Germinal center (tissue), 1 donor: ENCODE data around the gene QKI.
"Not testable (repeated sequence)": the region's sequence is repeated elsewhere in the genome, so short reads cannot be mapped to it uniquely, and the experiment has no call there.

Experiments used
- DNase-seq: peaks from one replicate; pipeline ENCODE4 v3.0.0; 2012; ENCODE audit warnings: mixed read lengths, low spot score

QKI gene

DNA sequence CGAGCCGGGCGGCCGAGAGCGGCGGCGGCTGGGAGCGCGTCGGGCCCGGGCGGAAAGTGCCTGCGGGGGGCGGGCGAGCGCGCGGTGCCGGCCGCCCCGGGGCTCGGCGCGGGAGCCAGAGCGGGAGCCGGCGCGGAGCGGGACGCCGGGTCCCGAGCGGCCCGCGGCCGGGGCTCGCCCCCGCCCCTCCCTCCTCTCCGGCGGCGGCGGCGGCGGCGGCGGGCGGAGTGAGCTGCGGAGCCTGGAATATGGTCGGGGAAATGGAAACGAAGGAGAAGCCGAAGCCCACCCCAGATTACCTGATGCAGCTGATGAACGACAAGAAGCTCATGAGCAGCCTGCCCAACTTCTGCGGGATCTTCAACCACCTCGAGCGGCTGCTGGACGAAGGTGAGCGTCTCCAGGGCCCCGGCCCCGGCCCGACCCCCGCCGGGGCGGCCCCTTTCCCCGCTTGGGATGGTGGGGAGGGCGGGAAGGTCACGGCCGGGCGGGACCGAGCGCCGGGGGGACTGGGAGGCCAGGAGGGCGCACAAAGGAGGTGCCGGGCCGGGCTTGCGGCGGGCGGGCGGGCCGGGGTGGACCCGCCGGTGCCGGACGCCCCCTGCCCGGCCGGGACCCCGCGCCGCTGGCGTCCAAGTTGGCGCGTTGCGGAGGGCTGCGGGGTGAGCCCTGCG, 565 bp downstream of the QKI start:
- DNase-seq: no peak

DNA sequence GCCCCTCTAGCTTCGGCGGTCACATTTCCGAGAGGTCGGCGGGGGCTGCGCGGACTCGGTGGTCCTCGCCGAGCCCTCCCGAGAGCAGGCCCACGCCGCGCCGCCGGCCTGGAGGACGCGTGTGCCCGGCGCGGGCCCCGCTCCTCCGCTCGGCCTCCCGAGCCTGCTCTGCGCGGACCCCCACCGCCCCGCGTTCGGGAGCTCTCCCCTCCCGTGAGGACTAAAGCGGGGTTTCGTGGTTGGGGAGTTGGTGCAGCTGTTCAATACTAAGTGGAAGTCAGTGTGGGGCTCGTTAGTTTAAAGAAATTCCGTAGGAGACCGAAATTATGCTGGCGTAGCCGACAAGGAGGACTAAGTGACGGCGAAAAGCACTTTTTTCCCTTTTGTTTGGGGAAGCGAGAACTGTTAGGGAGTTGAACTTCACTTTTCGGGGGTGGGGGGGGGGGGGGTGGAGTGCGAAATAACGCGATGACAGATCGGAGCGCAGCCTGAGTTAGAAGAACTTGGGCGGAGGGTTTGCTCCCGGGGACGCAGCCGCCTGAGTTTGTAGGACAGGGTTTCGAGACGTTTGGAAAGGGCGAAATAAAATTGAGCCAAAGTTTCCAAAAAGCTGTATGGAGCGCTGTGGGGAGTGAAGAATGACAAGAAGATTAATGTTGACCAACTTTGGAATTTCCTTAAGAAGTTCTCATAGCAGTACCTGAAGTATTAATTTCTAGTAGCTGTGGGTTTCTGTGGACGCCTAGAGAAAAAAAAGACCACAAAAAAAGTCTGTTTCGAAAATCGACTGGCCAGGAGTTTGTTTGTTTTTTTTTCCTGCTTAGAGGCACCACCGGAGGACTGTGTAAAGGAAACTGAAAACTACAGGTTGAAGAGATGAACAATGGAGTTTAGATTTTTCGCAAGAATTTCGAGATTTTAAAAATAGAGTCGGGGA, 1.4 kb downstream of the QKI start:
- DNase-seq: peak; percentile 68

GRCh38 chr6:163416557-163417253, 2.2 kb downstream of the QKI start:
- DNase-seq: peak; percentile 21

GRCh38 chr6:163417595-163417994, 3.1 kb downstream of the QKI start:
- no peak for DNase-seq

- DNase-seq: no peak
Observed at GRCh38 chr6:163418311-163419029, 4.0 kb downstream of the QKI start.

GRCh38 chr6:163419413-163420288, 5.1 kb downstream of the QKI start:
- no peak for DNase-seq

GRCh38 chr6:163420289-163420614, 5.7 kb downstream of the QKI start:
- no peak for DNase-seq

DNA sequence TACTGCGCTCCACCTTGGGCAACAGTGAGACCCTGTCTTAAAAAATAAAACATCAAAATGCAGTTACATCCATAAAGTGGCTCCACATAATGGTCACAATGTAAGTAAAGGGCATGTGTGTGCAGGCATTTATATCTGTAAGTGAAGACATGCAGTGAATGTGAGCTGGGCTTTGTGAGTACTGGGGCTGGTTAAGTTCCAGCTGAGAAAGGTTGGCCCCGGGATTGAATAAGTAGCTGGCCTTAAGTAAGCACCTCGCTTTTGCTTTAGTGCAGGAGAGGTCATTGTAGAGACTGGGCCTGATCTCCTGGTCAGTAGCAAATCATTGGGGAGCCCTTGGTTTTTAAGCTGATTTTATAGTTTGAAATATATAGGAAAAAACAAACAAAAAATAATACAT, 8.0 kb downstream of the QKI start:
- no peak for DNase-seq

DNA sequence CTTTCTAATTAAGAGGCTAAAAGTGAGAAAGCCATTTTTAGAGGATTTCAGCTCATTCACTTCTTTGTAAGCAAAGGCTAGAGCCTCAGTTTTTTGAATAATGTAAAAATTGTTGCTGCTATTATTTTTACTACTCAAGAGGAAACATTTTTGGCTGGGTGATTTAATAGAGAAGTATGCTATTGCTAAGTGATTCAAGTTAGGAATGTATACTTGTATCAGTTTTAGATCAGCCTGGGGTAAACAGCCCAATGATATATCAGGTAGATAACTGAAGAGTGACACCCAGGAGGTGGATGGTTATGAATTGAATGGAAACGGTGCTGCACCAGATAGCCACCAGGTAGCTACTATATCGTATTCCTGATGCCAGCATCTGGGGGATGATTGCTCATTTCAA, 9.2 kb downstream of the QKI start:
- DNase-seq: no peak

- no peak for DNase-seq
Observed at GRCh38 chr6:163427498-163428254, 13.2 kb downstream of the QKI start.

DNA sequence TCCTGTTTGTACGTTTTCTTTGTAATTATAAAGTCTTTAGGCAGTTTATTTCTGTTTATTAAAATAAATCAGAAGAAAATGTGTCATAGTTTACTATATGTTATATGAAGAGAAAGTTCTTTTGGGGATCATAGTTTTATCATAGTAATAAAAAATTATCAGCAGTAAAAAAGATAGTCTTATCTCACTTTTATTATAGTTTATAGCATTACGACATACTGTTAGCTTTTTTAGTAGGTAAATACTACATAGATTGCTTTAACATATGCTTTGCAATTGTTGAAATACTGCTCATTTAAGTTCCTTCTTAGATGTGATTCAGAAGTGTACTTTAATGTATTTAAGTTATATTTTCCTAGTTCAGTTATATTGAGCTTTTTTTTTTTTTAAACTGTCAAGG, 13.9 kb downstream of the QKI start:
- no peak for DNase-seq

DNA sequence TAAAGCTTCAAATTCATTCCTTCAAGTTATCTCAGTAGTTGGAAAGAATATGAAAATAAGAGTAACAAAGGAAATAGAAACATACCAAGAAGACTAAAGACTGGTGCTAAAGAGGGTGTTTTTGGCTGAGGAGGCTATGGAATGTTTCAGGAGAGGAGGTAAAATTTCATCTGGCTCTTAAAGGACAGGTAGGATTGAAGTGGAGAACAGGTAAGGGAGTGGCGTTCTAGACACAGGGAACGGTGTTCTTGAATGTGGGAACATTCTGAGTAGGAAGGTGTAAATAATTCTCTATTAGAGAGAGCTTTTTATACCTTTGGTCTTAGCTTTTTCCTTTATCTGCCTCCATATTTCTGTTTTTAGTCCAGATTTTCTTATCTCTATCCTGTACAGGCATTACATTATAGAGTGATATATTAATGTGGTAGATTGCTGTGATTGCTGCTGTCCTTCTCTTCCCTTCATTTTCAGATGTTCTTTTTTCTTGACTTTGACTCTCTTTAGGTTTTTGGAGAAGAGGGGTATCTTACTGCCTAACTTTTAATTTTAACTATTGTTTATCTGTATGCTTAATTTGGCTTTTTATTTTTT, 15.4 kb downstream of the QKI start:
- no peak for DNase-seq

GRCh38 chr6:163432300-163432699, 17.8 kb downstream of the QKI start:
- DNase-seq: no peak

DNA sequence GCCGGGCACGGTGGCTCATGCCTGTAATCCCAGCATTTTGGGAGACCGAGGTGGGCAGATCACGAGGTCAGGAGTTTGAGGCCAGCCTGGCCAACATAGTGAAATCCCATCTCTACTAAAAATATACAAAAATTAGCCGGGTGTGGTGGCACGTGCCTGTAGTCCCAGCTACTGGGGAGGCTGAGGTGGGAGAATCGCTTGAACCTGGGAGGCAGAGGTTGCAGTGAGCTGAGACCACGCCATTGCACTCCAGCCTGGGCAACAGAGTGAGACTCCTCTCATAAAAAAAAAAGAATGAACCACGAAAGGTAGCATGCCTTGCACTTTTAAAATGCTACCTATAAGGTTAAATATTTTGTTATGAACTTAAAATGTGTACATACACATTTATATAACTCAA, 19.0 kb downstream of the QKI start:
- DNase-seq: not testable (repeated sequence)

GRCh38 chr6:163435023-163435422, 20.5 kb downstream of the QKI start:
- no peak for DNase-seq

DNA sequence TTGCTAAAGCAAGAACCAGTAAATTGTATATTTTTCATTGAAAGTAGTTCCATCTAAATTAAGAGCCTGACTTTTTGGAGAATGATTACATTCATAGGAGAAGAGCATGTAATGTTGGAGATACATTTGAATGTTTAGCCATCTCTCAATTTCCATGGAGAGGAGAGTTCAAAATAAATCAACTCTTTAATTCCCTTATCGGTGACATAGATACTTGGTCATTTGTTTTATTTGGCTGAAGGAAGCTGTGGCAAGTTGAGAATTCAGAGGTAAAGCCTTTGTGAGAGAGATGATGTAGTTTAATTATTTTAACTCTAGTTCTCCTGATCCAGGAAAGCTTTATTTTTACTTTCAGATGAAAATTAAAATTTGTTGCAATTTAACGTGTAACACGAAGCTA, 22.3 kb downstream of the QKI start:
- DNase-seq: no peak

GRCh38 chr6:163437466-163437865, 22.9 kb downstream of the QKI start:
- DNase-seq: no peak

GRCh38 chr6:163438298-163438939, 23.9 kb downstream of the QKI start:
- no peak for DNase-seq

GRCh38 chr6:163438940-163439335, 24.4 kb downstream of the QKI start:
- no peak for DNase-seq

GRCh38 chr6:163439390-163439789, 24.9 kb downstream of the QKI start:
- not testable (repeated sequence) for DNase-seq
